SK-N-MC (cell line): ENCODE results near the gene BNIP3.

Experiments used
- EZH2 ChIP-seq: fragments of 200-600 bp; sonication (generic); IDR thresholded peaks from one replicate; pipeline ENCODE4 v1.6.1; 2017; ENCODE audit warnings: antibody characterized with exemption
- FOXP2 ChIP-seq: optimal IDR thresholded peaks from 2 replicates; pipeline ENCODE3; 2011; ENCODE audit warnings: mild to moderate bottlenecking, moderate library complexity; ENCODE audit not compliant: insufficient read depth; ENCODE audit errors: extremely low read length, control extremely low read depth
- POLR2AphosphoS5 ChIP-seq: IDR thresholded peaks from 2 replicates; pipeline ENCODE4 v1.6.1; 2012; ENCODE audit warnings: mild to moderate bottlenecking, low read depth, low read length, borderline replicate concordance

- TF ChIP-seq POLR2AphosphoS5 (no peak), EZH2 (no peak), FOXP2 (no peak)
Measured at GRCh38 chr10:132022241-132022640, 40.5 kb upstream of the BNIP3 start.
